ENCODE results near the gene CMPK2. TPM values are rescaled to one million over a fixed set of nuclear protein-coding genes. Genes with fewer than 3 reads are reported as not detected.

The CMPK2 gene
- total and polyA plus RNA-seq, 10 of the 15 experiments (the other 5 are each of a cell fraction or from before 2014, with no cell fraction given), result 0.50 to 5.6 (median 3.2) TPM

GRCh38 chr2:6893876-6894482, 28.3 kb upstream of the CMPK2 start:
- intact Hi-C loops (cut with micrococcal nuclease; ENCODE audit: unreplicated experiment) (no loop called here), in situ Hi-C loops (cut with MboI) (no loop called here)
- H3K4me3 ChIP-seq, result no peak overlapping the region
- RAD21 ChIA-PET (ENCODE audit: unreplicated experiment), result interaction anchor here (0.8 to 1.8 kb wide), 5 partner anchors 17 to 158 kb away, joined by 3 to 8 read pairs (median 4); partner anchors contain the start of gene RSAD2
- H3K27me3 ChIP-seq (replicated peaks in 1 of 2; ENCODE audit: control insufficient read depth in 2 of 2, insufficient read depth in 2 of 2, low read length in 1 of 2), result no peaks in the 10 kb centered on the region
- no peaks in the 10 kb centered on the region for H4K20me1 ChIP-seq (ENCODE audit: control insufficient read depth, insufficient read depth)
- no peak for FAIRE-seq
- H2AFZ ChIP-seq (ENCODE audit: control insufficient read depth, low read depth, low read length), result no peak overlapping the region
- H3K4me2 ChIP-seq (ENCODE audit: control insufficient read depth, insufficient read depth), result no peak overlapping the region
- H3K9ac ChIP-seq (ENCODE audit: control insufficient read depth, insufficient read depth, low read length), result no peak overlapping the region
- DNase-seq (ENCODE audit: low read depth, low spot score), result no peak
- SMC1A ChIA-PET (ENCODE audit: uncharacterized antibody, unreplicated experiment), result interaction anchor here (1.1 to 6.0 kb wide), 4 partner anchors 13 to 150 kb away, joined by 3 to 73 read pairs (median 54); no protein-coding TSS in a partner anchor
- POLR2A ChIA-PET, result interaction anchor here (1.3 kb wide), 1 partner anchor 27 kb away, joined by 5 read pairs; no protein-coding TSS in a partner anchor
- H3K9me3 ChIP-seq (replicated peaks; ENCODE audit: control insufficient read depth, insufficient read depth, low read length), result no peaks in the 10 kb centered on the region
- no TSS peak for BruUV-seq (replicated peaks)
- H3K27ac ChIP-seq (ENCODE audit: control insufficient read depth, insufficient read depth), result no peak overlapping the region
- no peaks in the 10 kb centered on the region for H3K4me1 ChIP-seq (ENCODE audit: control insufficient read depth, insufficient read depth, low read length)
- CTCF ChIA-PET, result interaction anchor here (0.8 to 7.1 kb wide), 11 partner anchors 22 to 203 kb away, joined by 3 to 127 read pairs (median 14); partner anchors contain the start of gene RNF144A
- ATAC-seq, result no peak
- no peaks in the 10 kb centered on the region for H3K79me2 ChIP-seq (ENCODE audit: control insufficient read depth, insufficient read depth, low read length)
- no peaks in the 10 kb centered on the region for H3K36me3 ChIP-seq (ENCODE audit: control insufficient read depth in 2 of 2, insufficient read depth in 2 of 2, low read length in 1 of 2)
- 74% methylated on average over 2 of the region's 2 CpGs for WGBS (ENCODE audit: insufficient coverage, insufficient replicate concordance, low lambda C conversion rate, missing lambda C conversion rate)
- TF ChIP-seq MEF2A (IDR thresholded peaks at IDR 0.05; ENCODE audit: insufficient read depth, low read depth, low read length), result no peak
- TF ChIP-seq, protein P1, sequence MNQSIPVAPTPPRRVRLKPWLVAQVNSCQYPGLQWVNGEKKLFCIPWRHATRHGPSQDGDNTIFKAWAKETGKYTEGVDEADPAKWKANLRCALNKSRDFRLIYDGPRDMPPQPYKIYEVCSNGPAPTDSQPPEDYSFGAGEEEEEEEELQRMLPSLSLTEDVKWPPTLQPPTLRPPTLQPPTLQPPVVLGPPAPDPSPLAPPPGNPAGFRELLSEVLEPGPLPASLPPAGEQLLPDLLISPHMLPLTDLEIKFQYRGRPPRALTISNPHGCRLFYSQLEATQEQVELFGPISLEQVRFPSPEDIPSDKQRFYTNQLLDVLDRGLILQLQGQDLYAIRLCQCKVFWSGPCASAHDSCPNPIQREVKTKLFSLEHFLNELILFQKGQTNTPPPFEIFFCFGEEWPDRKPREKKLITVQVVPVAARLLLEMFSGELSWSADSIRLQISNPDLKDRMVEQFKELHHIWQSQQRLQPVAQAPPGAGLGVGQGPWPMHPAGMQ (IDR thresholded peaks at IDR 0.05; ENCODE audit: borderline replicate concordance), result no peak
- no peak for TF ChIP-seq POLR2AphosphoS2 (IDR thresholded peaks at IDR 0.05; ENCODE audit: low read depth, low read length)
- TF ChIP-seq POLR2A (IDR thresholded peaks at IDR 0.05; ENCODE audit: low read depth, low read length), result no peak
- no peak for TF ChIP-seq ZBTB33 (IDR thresholded peaks at IDR 0.05)
- TF ChIP-seq HDGF (IDR thresholded peaks at IDR 0.05), result no peak
- no peak for TF ChIP-seq BACH1 (IDR thresholded peaks at IDR 0.05; ENCODE audit: borderline replicate concordance)
- no peak for TF ChIP-seq SRF (IDR thresholded peaks at IDR 0.05; ENCODE audit: low read depth in 2 of 2, low read length in 2 of 2)
- no peak for TF ChIP-seq CTCF (IDR thresholded peaks at IDR 0.05 in 2 of 3, conservative IDR thresholded peaks at IDR 0.05 in 1 of 3; ENCODE audit: control insufficient read depth in 2 of 3, extremely low read depth in 1 of 3, insufficient read depth in 1 of 3, low read depth in 3 of 3, low read length in 3 of 3)
- no peak for TF ChIP-seq NFYB (IDR thresholded peaks at IDR 0.05; ENCODE audit: insufficient read depth, low read depth, low read length)
- no peak for TF ChIP-seq TBL1XR1 (IDR thresholded peaks at IDR 0.05; ENCODE audit: low read depth, low read length)
- TF ChIP-seq CUX1 (IDR thresholded peaks at IDR 0.05; ENCODE audit: insufficient replicate concordance, low read depth, low read length), result no peak
- no peak for TF ChIP-seq RUNX3 (IDR thresholded peaks at IDR 0.05; ENCODE audit: low read length)
- no peak for TF ChIP-seq SMARCA5 (IDR thresholded peaks at IDR 0.05)

All from GM12878 (cell line).